HG03139 (cell line): ENCODE results near the gene GNAL.

Source experiments
- ATAC-seq: cut with Tn5 transposase; IDR thresholded peaks from one replicate; pipeline ENCODE4 v1.9.1; 2021; ENCODE audit not compliant: unreplicated experiment

GNAL gene

GRCh38 chr18:11802586-11802985 is 113.5 kb downstream of the GNAL start:
- no peak for ATAC-seq

- ATAC-seq: no peak
These were observed 118.2 kb downstream of the GNAL start for GRCh38 chr18:11807233-11807632.

DNA sequence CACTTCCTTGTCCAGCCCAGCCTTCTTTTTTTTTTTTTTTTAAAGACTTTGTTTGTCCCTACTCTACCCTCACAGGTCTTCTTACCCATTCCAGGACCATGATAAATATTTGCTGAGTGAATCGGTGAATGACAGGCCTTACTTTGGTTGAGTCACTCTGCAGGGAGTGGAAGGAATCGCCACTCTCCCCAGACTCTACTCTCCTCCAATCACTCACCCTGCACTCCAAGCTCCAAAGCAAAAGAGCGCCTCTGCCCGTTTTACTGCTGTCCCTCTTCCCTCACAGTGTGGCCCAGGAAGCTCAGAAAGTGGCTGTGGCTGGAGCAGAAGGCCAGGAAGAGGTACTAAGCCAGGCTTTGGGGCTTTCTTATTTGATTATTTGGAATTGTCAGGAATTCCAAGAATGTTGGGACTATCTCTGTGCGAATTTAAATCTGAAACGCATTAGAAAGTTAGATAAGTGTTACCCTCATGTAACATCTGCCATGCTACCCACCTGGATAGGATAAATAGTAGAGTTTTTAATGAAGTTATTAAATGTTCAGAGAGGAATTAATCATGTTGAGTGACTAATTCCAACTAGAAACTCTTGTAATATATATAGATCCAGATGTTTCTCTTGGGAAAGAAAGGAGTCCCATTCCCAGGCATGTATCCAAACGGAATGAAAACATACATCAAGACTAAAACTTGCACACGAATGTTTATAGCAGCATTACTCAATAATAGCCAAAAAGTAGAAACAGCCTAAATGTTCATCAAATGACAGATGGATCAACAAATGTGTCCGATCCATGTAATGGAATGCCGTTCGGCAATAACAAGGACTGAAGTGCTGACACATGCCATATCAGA is 119.2 kb downstream of the GNAL start:
- no peak for ATAC-seq

DNA sequence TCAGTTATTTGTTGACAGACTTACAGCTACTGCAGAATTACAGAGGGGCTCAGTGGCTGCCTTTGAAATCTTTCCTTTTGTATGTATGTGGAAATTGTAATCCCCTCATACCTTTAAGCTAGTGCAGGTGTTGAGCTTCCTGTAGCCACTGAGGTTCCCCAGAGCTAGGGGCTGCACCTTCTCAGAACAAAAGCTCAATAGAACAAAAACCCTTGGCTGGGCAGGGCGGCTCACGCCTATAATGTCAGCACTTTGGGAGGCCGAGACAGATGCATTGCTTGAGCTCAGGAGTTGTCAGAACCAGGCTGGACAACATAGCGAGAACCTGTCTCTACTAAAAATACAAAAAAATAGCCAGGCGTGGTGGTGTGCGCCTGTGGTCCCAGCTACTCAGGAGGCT is 120.8 kb downstream of the GNAL start:
- no peak for ATAC-seq

GRCh38 chr18:11810379-11810778 is 121.3 kb downstream of the GNAL start:
- no peak for ATAC-seq

DNA sequence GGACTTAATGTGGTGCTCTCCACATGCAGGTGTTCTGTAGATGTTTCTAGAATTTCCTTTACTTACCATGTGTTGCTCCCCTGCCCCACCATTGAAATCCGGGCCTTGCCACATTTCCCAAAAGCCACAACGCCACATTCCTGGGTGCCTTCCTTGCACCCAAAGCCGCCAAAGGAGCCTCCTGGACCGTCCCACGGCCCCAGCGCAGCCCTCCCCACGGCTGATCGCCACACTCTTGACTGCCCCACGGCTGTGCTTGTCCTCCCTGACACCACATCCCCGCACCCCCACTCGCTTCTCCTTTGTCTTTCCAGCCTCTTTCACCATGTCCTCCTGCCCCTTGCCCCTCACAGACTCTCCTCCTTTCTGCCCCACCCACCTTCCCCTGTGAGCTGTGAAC is 121.9 kb downstream of the GNAL start:
- ATAC-seq: no peak

DNA sequence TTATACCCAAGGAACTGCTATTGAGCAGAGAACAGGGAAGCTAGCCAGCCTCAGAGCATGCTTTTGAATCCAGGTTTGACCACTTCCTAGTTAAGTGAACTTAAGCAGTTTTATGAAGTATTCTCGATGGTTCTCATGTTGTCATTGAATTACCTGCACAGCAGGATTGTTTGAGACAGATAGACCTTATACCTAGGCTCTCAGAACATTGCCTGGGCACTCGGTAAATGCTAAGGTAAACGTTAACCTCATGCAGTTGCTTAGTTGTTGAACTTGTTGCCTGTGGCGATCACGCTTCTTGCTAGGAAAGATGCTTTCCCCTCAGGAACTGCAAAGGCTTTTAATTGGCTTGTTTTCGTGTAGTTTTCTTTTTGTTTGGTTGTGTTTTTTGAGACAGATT is 128.2 kb downstream of the GNAL start:
- no peak for ATAC-seq

DNA sequence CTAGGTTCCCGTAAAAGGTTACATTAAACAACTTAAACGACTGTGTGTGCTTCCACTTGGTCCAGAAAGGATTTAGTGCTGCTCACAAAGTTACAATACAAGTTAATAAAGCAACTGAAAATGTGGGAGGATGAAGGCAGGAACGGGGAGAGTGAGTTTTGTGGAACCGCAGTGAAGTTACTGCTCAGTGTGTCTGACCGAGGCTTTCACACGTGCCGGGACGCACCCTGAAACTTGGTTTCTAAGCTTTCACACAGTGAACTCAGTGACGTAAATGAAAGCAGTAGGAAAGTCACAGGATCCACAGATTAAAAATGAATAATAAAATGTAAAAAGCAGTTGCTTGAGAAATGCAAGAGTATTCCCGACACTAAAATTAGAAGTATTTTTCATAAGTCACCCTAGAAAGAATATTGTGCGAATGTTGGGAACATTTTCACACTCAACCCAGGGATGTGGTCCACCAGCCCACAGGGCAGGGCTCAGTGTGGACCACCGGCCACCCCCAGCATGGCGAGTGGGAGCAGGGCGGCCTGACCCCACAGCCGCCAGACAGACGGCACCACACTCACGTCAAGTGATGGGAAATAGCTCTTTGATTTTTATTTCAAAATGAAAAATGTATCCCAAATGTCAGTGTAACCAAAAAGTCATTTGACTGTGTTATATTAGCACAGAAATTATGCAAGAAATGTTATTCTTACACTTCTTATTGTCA is 129.6 kb downstream of the GNAL start:
- no peak for ATAC-seq

DNA sequence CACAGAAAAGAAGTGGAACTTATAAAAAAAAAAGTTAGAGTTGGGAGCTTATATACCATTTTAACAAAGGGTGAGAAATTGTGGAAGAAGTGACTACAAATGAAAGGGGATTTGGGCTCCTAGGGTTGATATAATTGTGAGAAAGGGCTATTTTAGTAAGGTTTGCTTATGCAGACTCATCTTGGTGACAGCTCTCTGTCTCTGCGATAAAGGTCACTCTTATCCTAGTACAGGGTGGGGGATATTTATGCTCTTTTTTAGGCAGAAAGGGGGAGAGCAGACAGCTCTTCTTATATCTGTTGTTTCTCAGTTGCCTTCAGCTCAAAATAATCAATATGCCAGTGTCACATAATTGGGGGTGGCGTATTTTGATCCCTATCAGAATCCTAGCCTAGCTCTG is 130.9 kb downstream of the GNAL start:
- ATAC-seq: no peak

- ATAC-seq: no peak
These were observed 131.6 kb downstream of the GNAL start for GRCh38 chr18:11820697-11821096.

GRCh38 chr18:11821208-11821607 is 132.1 kb downstream of the GNAL start:
- ATAC-seq: no peak

GRCh38 chr18:11821643-11822237 is 132.7 kb downstream of the GNAL start:
- no peak for ATAC-seq

DNA sequence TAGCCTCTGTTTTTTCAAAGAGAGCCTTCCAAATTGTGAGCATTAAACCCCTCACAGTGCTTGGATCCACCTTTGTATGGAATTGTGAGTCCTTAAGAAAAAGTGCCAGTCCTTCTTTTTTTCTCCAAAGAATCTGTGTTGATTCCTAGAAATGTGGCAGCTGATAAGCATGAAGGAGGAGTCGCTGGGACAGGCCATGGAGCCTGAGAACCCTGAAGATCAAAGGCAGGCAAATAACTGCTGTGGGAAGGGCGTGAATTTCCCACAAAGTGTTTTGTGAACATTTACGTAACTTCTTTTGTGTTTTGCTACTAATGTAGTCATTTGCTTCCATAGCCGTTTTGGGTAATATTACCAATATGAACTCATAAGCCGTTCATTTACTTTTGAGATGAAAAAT is 134.5 kb downstream of the GNAL start:
- no peak for ATAC-seq

DNA sequence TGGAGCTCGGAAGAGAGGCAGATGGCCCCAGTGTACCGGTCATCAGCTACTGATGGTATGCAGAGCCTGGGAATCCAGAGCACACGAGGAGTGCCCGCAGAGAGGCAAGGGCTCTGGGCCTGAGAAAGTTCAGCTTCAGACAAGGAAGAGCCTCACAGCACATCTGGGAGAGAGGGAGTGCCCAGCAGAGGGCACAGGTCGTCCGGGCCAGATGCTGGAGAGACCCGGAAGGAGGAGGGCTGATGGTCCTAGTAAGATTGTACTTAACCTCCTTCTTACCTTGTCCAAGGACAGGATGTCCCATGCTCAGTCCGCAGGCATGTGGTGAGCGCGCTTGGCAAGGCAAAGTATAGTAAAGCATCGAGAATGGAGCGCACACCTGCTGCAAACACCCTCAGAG is 137.8 kb downstream of the GNAL start:
- ATAC-seq: no peak

DNA sequence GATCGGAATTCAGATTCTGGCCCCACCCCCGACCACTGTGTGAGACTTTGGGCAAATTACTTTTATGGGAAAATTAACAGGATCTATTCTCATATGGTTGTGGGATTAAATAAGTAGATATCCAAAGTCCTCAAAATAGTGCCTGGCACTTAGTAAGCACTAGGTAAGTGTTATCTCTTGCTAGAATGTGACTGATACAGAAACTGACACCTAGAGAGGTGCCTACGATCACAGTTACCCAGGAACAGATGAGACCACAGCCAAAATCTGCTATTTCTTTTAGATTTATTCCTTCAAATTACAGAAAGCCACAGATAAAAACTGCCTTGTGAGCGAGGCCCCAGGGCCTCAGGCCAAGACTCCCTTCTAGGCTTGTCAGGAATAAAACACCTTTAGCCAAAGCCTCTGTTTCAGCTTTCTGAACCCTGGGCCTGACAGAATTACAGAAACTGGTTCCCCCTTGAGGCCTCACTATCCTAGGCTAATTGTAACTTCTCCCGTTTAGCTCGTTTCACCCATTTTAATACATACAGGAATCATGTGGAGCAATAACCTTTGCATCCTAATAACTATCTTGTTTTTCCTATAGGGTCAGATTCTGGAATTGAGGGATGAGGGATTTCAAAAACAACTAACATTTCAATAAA is 139.8 kb downstream of the GNAL start:
- ATAC-seq: no peak

DNA sequence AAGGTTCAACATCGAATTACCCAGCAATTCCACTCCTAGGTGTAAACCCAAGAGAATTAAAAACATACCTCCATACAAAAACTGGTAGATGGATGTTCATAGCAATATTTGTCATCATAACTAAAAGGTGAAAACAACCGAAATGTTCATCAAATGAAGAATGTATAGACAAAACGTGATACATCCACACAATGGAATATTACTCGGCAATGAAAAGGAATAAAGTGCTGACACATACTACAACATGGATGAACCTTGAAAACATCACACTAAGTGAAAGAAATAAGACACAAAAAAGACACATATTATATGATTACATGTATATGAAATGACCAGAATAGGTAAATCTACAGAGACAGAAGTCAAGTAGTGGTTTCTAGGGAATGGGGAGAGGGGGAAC is 141.5 kb downstream of the GNAL start:
- no peak for ATAC-seq

DNA sequence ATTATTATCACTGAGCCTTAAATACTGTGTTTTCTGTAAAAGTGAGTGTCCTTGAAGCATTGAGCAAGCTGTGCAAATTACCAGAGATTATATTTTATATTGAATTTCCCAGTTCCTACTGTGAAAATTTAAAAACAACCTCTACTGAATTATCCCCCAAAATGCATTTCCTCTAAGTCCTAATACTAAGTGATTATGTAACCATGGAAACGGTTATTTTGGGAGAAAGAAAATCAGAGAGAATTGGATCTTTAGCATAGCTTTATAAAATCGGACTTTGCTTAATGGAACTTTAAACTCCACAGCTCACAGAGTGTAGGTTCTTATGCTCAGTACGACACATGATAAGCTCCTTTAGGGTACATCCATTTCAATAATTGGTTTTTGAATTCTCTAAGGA is 142.9 kb downstream of the GNAL start:
- ATAC-seq: no peak

DNA sequence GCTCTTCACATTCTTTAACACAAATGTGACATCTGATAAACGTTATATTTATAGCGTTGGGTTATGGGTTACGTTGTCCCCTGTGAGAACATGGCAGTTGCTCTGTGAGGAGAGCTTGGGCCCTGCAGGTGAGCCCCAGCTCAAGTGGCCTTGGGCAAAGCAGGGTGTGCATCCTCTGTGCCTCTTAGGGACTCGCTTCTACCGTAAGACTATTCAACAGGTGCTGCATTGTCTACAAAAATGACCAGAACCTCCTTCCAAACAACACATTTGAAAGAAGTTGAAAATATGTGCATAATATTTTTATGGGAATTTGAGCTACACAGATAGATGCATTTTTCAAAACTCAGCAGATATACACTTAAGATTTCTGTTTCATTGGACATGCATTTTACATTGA is 145.7 kb downstream of the GNAL start:
- no peak for ATAC-seq

DNA sequence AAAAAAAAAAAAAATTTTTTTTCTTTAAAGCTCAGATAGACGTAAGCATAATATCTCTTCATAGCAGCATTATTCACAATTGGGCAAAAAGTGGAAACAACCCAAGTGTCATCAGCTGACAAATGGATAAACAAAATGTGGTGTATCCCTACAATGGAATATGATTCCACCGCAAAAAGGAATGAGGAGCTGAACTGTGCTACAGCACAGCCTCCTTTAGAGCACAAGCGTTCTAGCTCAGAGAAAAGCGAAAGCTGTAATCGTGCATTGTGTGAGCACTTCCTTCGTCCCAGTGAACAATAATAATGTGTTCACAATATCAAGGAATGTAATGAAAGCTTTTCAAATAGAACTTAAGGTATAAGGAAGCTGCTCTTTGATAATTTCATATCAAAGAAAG is 150.5 kb downstream of the GNAL start:
- ATAC-seq: no peak

DNA sequence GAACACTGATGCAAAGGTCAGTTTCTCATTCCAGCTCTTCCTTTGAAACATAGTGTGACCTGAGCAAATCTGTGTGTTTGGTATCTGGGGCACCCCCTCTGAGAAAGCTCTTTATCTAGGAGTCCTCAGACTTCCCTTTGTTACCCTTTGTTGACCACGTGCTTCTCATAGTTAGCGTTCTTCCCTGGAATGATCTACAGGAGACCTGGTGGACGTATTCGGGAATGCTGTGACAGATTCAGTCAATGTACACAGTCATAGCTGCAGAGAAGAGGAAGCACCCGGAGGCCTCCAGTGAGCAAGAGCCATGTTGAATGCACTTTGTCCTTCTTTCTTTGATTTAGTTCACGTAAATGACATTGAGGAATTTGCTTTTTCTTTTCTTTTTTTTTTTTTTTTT is 151.4 kb downstream of the GNAL start:
- ATAC-seq: no peak

DNA sequence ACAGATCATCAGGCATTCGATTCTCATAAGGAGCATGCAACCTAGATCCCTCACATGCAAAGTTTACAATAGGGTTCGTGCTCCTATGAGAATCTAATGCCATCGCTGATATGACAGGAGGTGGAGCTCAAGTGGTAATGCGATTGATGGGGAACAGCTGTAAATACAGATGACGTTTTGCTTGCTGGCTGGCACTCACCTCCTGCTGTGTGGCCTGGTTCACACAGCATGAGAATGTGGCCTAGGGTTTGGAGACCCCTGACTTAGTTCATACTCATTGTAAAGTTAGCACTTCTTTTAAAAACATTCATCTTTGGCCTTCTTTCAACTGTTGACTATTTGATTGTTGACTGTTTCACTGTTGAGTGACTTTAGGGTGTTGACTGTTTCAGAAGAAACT is 153.5 kb downstream of the GNAL start:
- no peak for ATAC-seq

DNA sequence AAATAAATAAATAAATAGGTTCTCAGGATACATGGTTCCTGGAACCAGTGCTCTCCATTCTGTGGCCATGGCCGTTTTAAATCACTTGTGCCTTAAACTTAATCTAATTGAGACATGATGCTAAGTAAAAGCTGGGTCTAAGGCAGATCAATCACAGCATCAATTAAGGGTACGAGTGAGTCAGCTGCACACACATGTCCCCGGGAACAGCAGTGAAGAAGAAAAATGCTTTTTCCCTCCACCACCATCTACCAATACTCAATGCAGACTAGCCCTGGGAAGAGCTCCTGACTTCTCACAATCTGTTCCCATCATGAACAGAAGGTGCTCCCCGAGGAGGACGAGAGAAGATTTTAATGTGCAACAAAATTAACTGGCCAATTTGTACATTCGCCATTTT is 155.4 kb downstream of the GNAL start:
- no peak for ATAC-seq
